IPS-15b (cell line): Measurements from ENCODE around the gene CAPN11.
"Not testable (repeated sequence)": the region's sequence is repeated elsewhere in the genome, so short reads cannot be mapped to it uniquely, and the experiment has no call there.

Experiments used
- H3K27me3 ChIP-seq: one replicate; pipeline ENCODE4 v1.6.1; 2013; ENCODE audit warnings: low read length; ENCODE audit not compliant: control insufficient read depth, insufficient read depth
- H3K36me3 ChIP-seq: one replicate; pipeline ENCODE4 v1.6.1; 2013; ENCODE audit warnings: low read length; ENCODE audit not compliant: control insufficient read depth, insufficient read depth
- H3K4me1 ChIP-seq: one replicate; pipeline ENCODE4 v1.6.1; 2013; ENCODE audit warnings: mild to moderate bottlenecking, low read length; ENCODE audit not compliant: control insufficient read depth, insufficient read depth
- H3K4me3 ChIP-seq: one replicate; pipeline ENCODE4 v1.5.1; 2013; ENCODE audit warnings: low read depth, low read length
- H3K9ac ChIP-seq: one replicate; pipeline ENCODE4 v1.6.1; 2013; ENCODE audit warnings: low read depth, mild to moderate bottlenecking, low read length
- H3K9me3 ChIP-seq: one replicate; pipeline ENCODE4 v1.6.1; 2013; ENCODE audit warnings: mild to moderate bottlenecking, low read length; ENCODE audit not compliant: control insufficient read depth, insufficient read depth

The CAPN11 gene

GRCh38 chr6:44179072-44179536 lies 20.5 kb downstream of the CAPN11 start:
- H3K27me3 ChIP-seq = no peaks in the 10 kb centered on the region
- H3K9ac ChIP-seq = no peak overlapping the region
- H3K9me3 ChIP-seq = no peaks in the 10 kb centered on the region
- no peaks in the 10 kb centered on the region for H3K36me3 ChIP-seq
- peaks cover 2% of the 10 kb centered on the region for H3K4me1 ChIP-seq
- H3K4me3 ChIP-seq = no peak overlapping the region

DNA sequence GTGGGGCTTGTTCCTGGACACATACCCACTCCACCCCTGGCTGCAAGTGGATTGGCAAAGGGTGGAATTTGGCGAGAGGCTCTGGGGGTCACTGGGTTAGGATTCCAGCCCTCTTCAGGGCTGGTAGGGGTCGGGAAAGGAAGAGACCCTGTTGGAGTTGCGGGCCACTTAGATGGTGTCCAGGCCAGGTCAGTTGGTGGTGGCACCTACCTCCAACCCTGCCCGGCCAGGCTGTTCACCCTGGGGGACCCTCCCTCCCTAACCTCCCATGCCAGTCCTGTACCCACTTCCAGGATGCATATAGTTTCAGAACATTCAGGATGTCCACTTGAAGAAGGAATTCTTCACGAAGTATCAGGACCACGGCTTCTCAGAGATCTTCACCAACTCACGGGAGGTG lies 21.0 kb downstream of the CAPN11 start:
- Histone ChIP-seq H3K9ac (no peak overlapping the region), H3K36me3 (no peaks in the 10 kb centered on the region), H3K4me1 (peaks cover 2% of the 10 kb centered on the region), H3K9me3 (no peaks in the 10 kb centered on the region), H3K4me3 (no peak overlapping the region), H3K27me3 (no peaks in the 10 kb centered on the region)

GRCh38 chr6:44180406-44180805 lies 21.8 kb downstream of the CAPN11 start:
- H3K4me1 ChIP-seq = peaks cover 2% of the 10 kb centered on the region
- no peak overlapping the region for H3K9ac ChIP-seq
- no peak overlapping the region for H3K4me3 ChIP-seq
- no peaks in the 10 kb centered on the region for H3K36me3 ChIP-seq
- no peaks in the 10 kb centered on the region for H3K9me3 ChIP-seq
- no peaks in the 10 kb centered on the region for H3K27me3 ChIP-seq

GRCh38 chr6:44180886-44181285 lies 22.3 kb downstream of the CAPN11 start:
- no peak overlapping the region for H3K9ac ChIP-seq
- peaks cover 3% of the 10 kb centered on the region for H3K4me1 ChIP-seq
- no peak overlapping the region for H3K4me3 ChIP-seq
- no peaks in the 10 kb centered on the region for H3K36me3 ChIP-seq
- H3K27me3 ChIP-seq = no peaks in the 10 kb centered on the region
- no peaks in the 10 kb centered on the region for H3K9me3 ChIP-seq

GRCh38 chr6:44181784-44182183 lies 23.2 kb downstream of the CAPN11 start:
- H3K36me3 ChIP-seq, H3K4me1 ChIP-seq, H3K27me3 ChIP-seq, H3K9ac ChIP-seq, H3K9me3 ChIP-seq, H3K4me3 ChIP-seq: not testable (repeated sequence)

- Histone ChIP-seq H3K27me3 (no peaks in the 10 kb centered on the region), H3K4me1 (peaks cover 8% of the 10 kb centered on the region)
Measured at GRCh38 chr6:44182911-44183390, 24.3 kb downstream of the CAPN11 start.

GRCh38 chr6:44183783-44184182 lies 25.2 kb downstream of the CAPN11 start:
- no peaks in the 10 kb centered on the region for H3K9me3 ChIP-seq
- H3K4me1 ChIP-seq = peaks cover 8% of the 10 kb centered on the region
- no peaks in the 10 kb centered on the region for H3K36me3 ChIP-seq
- no peaks in the 10 kb centered on the region for H3K27me3 ChIP-seq
- H3K4me3 ChIP-seq = no peak overlapping the region
- no peak overlapping the region for H3K9ac ChIP-seq

More at GRCh38 chr6:44182911-44183390, 24.3 kb downstream of the CAPN11 start:
- no peaks in the 10 kb centered on the region for H3K36me3 ChIP-seq
- no peak overlapping the region for H3K4me3 ChIP-seq
- H3K9ac ChIP-seq = no peak overlapping the region
- no peaks in the 10 kb centered on the region for H3K9me3 ChIP-seq

DNA sequence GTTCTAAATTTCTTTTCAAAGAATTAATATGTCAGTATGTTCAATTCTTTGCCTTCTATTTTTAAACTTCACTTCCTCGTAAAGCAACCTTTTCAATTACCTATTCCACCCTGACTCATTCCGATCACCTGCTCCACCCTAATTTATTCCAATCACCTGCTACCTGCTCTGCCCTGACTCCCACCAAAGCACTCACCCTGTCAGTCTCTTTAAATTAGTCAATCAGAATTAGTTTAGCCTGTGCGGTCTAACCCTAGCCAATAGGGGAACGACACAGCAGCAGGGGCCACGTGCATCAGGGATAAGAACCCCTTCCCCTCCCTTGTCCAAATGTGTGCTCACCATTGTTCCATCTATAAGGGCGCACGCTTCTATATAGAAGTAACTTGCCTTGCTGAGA lies 26.7 kb downstream of the CAPN11 start:
- not testable (repeated sequence) for H3K9ac ChIP-seq, H3K4me3 ChIP-seq, H3K36me3 ChIP-seq, H3K9me3 ChIP-seq, H3K27me3 ChIP-seq, H3K4me1 ChIP-seq

DNA sequence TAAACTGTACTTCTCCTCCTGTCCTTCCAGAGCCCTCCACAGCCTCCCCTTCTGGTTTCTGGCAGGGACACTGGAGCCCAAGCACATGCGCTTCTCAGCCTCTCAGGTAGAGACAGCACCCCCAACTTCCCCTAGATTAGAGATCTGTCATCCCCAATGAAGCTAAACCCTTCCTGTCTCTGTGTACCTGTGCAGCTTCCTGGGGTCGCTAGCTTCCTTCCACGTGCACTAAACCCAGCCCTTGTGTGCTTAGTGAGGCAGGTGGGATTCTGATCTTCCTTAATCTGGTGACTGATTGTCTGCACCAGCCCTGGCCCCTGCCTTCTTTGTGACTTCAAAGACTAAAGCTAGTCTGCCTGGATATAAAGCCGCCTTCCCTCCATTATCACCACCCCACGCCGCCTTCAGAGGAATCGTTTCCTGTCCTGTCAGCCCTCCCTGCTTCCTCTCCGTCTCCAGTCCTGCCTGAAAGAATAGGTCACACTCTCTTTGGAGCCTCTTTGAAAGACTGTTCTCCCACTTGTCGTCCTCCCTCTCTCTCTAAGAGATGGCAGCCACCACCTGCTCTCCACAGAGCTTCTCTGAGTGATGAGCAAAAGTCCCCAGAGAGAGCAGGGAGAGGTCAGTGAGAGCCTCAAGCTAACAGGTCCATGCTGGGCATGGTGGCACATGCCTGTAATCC lies 27.5 kb downstream of the CAPN11 start:
- no peaks in the 10 kb centered on the region for H3K9me3 ChIP-seq
- H3K27me3 ChIP-seq = no peaks in the 10 kb centered on the region
- no peaks in the 10 kb centered on the region for H3K36me3 ChIP-seq
- peaks cover 8% of the 10 kb centered on the region for H3K4me1 ChIP-seq
- H3K4me3 ChIP-seq = no peak overlapping the region
- no peak overlapping the region for H3K9ac ChIP-seq

DNA sequence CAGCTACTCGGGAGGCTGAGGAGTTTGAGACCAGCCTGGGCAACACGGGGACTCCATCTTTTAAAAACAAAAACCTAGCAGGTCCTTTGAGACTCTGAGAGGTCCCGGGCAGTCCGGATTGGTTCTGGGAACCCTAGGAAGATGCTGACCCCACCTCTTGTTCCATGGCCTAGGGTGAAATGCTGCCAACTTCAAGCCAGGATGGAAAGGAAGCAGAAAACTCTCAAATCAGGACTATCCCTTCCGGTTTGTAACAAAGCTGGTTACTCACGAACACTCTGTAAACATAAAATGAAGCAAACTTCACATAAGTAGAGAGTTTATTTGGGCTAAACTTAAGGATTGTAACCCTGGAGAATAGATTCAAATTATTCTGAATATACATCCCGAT lies 28.0 kb downstream of the CAPN11 start:
- no peaks in the 10 kb centered on the region for H3K36me3 ChIP-seq
- H3K4me1 ChIP-seq = peaks cover 8% of the 10 kb centered on the region
- H3K27me3 ChIP-seq = no peaks in the 10 kb centered on the region
- no peaks in the 10 kb centered on the region for H3K9me3 ChIP-seq
- no peak overlapping the region for H3K9ac ChIP-seq
- H3K4me3 ChIP-seq = no peak overlapping the region

DNA sequence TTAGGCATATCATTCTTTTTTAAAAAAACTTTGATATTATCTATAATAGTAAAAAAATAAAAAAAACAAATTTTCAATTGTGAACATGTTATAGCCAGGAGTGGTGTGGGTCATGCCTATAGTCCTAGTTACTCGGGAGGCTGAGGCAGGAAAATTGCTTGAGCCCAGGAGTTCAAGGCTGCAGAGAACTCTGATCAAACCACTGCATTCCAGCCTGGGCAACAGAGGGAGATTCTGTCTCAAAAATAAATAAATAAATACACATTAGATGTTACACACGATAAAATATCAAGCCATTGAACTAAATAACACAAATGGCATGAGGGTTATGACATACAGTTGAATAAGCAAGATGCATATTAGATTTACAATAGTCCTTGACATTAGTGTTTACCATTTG lies 30.2 kb downstream of the CAPN11 start:
- no peaks in the 10 kb centered on the region for H3K9me3 ChIP-seq
- no peaks in the 10 kb centered on the region for H3K27me3 ChIP-seq
- peaks cover 12% of the 10 kb centered on the region for H3K4me1 ChIP-seq
- no peaks in the 10 kb centered on the region for H3K36me3 ChIP-seq
- no peak overlapping the region for H3K9ac ChIP-seq
- H3K4me3 ChIP-seq = no peak overlapping the region

DNA sequence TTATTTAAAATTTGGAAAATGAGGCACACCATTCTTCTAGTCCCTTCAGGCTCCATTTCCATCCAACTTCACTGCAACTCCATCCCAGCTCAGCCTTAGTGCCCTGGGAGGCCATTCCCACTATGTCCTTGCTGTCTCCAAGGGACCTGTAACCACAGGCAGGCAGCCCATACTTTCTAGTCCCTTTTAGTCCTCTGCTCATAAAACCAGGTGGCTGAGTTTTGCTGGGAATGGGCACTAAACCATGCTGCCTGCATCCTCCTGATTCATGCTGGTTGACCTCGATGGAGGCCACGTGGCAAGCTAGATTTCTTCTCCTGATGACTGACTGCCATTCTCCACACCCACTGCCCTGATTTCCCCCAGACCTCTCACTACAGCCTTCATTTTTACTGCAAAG lies 30.6 kb downstream of the CAPN11 start:
- peaks cover 12% of the 10 kb centered on the region for H3K4me1 ChIP-seq
- no peak overlapping the region for H3K4me3 ChIP-seq
- no peaks in the 10 kb centered on the region for H3K36me3 ChIP-seq
- H3K9ac ChIP-seq = no peak overlapping the region
- no peaks in the 10 kb centered on the region for H3K9me3 ChIP-seq
- H3K27me3 ChIP-seq = no peaks in the 10 kb centered on the region
